Neural progenitor cell (in vitro differentiated cells): ENCODE results near the gene TMEM30B.

ENCODE experiments used
- CTCF ChIP-seq: fragments of 200-600 bp; sonication (generic); IDR thresholded peaks from 2 replicates; pipeline ENCODE4 v1.5.1; 2017; ENCODE audit warnings: antibody characterized with exemption, mild to moderate bottlenecking
- EZH2phosphoT487 ChIP-seq: fragments of 200-600 bp; sonication (generic); IDR thresholded peaks from 2 replicates; pipeline ENCODE4 v1.6.1; 2017; ENCODE audit warnings: antibody characterized with exemption

GRCh38 chr14:61320806-61321384, 39.8 kb upstream of the TMEM30B start:
- no peak for TF ChIP-seq CTCF
- no peak for TF ChIP-seq EZH2phosphoT487
